Measurements from ENCODE around the gene CRISP2. TPM values are rescaled to one million over a fixed set of nuclear protein-coding genes. Genes with fewer than 3 reads are reported as not detected.

The CRISP2 gene
- total and polyA plus RNA-seq, 2 donors (not counting 1 experiment from before 2014, with no cell fraction given), result not detected

- H3K4me3 ChIP-seq (replicated peaks in 1 of 4; ENCODE audit: control extremely low read depth in 1 of 4, insufficient read depth in 1 of 4, low read depth in 3 of 4, low read length in 4 of 4), result no peak overlapping the region
- H3K4me1 ChIP-seq (ENCODE audit: control insufficient read depth, extremely low read depth, insufficient read depth, low read length), result no peaks in the 10 kb centered on the region
- H3K9me3 ChIP-seq (ENCODE audit: control insufficient read depth, insufficient read depth, low read depth, low read length), result no peaks in the 10 kb centered on the region
- no peak overlapping the region for H3K9ac ChIP-seq (ENCODE audit: insufficient read depth, low read length)
- no peak for TF ChIP-seq CTCF (conservative IDR thresholded peaks at IDR 0.05 in 1 of 2, IDR thresholded peaks at IDR 0.05 in 1 of 2; ENCODE audit: low read depth in 1 of 2, low read length in 2 of 2)
- H2AFZ ChIP-seq (ENCODE audit: low read length), result no peak overlapping the region
- DNase-seq (ENCODE audit: low read depth in 2 of 2), result no peak
- no peak overlapping the region for H3K27ac ChIP-seq (ENCODE audit: insufficient read depth, low read length)
- H3K27me3 ChIP-seq (ENCODE audit: control insufficient read depth, insufficient read depth, low read length), result no peaks in the 10 kb centered on the region
- no peaks in the 10 kb centered on the region for H4K20me1 ChIP-seq (ENCODE audit: control insufficient read depth, extremely low read depth, insufficient read depth, low read length)
- no peaks in the 10 kb centered on the region for H3K79me2 ChIP-seq (ENCODE audit: control insufficient read depth, insufficient read depth, low read length)
- H3K4me2 ChIP-seq (ENCODE audit: extremely low read depth, insufficient read depth, low read length), result no peak overlapping the region
- no peaks in the 10 kb centered on the region for H3K36me3 ChIP-seq (ENCODE audit: control insufficient read depth, insufficient read depth, low read length)
These were observed 37.5 kb downstream of the CRISP2 start for GRCh38 chr6:49675816-49676215.

- Histone ChIP-seq H3K9ac (ENCODE audit: insufficient read depth, low read length) (no peak overlapping the region), H3K4me3 (replicated peaks in 1 of 4; ENCODE audit: control extremely low read depth in 1 of 4, insufficient read depth in 1 of 4, low read depth in 3 of 4, low read length in 4 of 4) (no peak overlapping the region), H3K27me3 (ENCODE audit: control insufficient read depth, insufficient read depth, low read length) (no peaks in the 10 kb centered on the region), H3K36me3 (ENCODE audit: control insufficient read depth, insufficient read depth, low read length) (no peaks in the 10 kb centered on the region), H3K4me1 (ENCODE audit: control insufficient read depth, extremely low read depth, insufficient read depth, low read length) (no peaks in the 10 kb centered on the region), H3K27ac (ENCODE audit: insufficient read depth, low read length) (no peak overlapping the region), H3K4me2 (ENCODE audit: extremely low read depth, insufficient read depth, low read length) (no peak overlapping the region), H3K9me3 (ENCODE audit: control insufficient read depth, insufficient read depth, low read depth, low read length) (no peaks in the 10 kb centered on the region), H4K20me1 (ENCODE audit: control insufficient read depth, extremely low read depth, insufficient read depth, low read length) (no peaks in the 10 kb centered on the region), H2AFZ (ENCODE audit: low read length) (no peak overlapping the region), H3K79me2 (ENCODE audit: control insufficient read depth, insufficient read depth, low read length) (no peaks in the 10 kb centered on the region)
- no peak for DNase-seq (ENCODE audit: low read depth in 2 of 2)
- TF ChIP-seq EZH2 (IDR thresholded peaks at IDR 0.05; ENCODE audit: low read length, missing control alignments) (no peak), CTCF (conservative IDR thresholded peaks at IDR 0.05 in 1 of 2, IDR thresholded peaks at IDR 0.05 in 1 of 2; ENCODE audit: low read depth in 1 of 2, low read length in 2 of 2) (no peak)
These were observed 45.2 kb downstream of the CRISP2 start for GRCh38 chr6:49668083-49668511.

- Histone ChIP-seq H3K27me3 (ENCODE audit: control insufficient read depth, insufficient read depth, low read length) (no peaks in the 10 kb centered on the region), H3K9me3 (ENCODE audit: control insufficient read depth, insufficient read depth, low read depth, low read length) (no peaks in the 10 kb centered on the region), H2AFZ (ENCODE audit: low read length) (no peak overlapping the region), H3K27ac (ENCODE audit: insufficient read depth, low read length) (no peak overlapping the region), H3K4me1 (ENCODE audit: control insufficient read depth, extremely low read depth, insufficient read depth, low read length) (no peaks in the 10 kb centered on the region), H3K9ac (ENCODE audit: insufficient read depth, low read length) (no peak overlapping the region), H3K79me2 (ENCODE audit: control insufficient read depth, insufficient read depth, low read length) (no peaks in the 10 kb centered on the region), H3K36me3 (ENCODE audit: control insufficient read depth, insufficient read depth, low read length) (no peaks in the 10 kb centered on the region), H3K4me3 (replicated peaks in 1 of 4; ENCODE audit: control extremely low read depth in 1 of 4, insufficient read depth in 1 of 4, low read depth in 3 of 4, low read length in 4 of 4) (no peak overlapping the region), H3K4me2 (ENCODE audit: extremely low read depth, insufficient read depth, low read length) (no peak overlapping the region), H4K20me1 (ENCODE audit: control insufficient read depth, extremely low read depth, insufficient read depth, low read length) (no peaks in the 10 kb centered on the region)
- TF ChIP-seq CTCF (conservative IDR thresholded peaks at IDR 0.05 in 1 of 2, IDR thresholded peaks at IDR 0.05 in 1 of 2; ENCODE audit: low read depth in 1 of 2, low read length in 2 of 2), result no peak
- TF ChIP-seq EZH2 (IDR thresholded peaks at IDR 0.05; ENCODE audit: low read length, missing control alignments), result no peak
- DNase-seq (ENCODE audit: low read depth in 2 of 2), result no peak
These were observed 46.2 kb downstream of the CRISP2 start for GRCh38 chr6:49666930-49667757.
